Activated CD8-positive, alpha-beta memory T cell treated with anti-CD3 and anti-CD28 coated beads, Interleukin-2, amount 50 U/mL, for 4 hours (primary cell): ENCODE data around the gene ST8SIA6.
"Not testable (repeated sequence)": the region's sequence is repeated elsewhere in the genome, so short reads cannot be mapped to it uniquely, and the experiment has no call there.

ENCODE experiments used
- DNase-seq: peaks from one replicate; pipeline ENCODE4 v3.0.0-alpha.2; 2020

ST8SIA6 gene

GRCh38 chr10:17425584-17426262 is 28.7 kb downstream of the ST8SIA6 start:
- peak; percentile 34 for DNase-seq

- DNase-seq = no peak
Measured at GRCh38 chr10:17423632-17424186, 30.7 kb downstream of the ST8SIA6 start.

DNA sequence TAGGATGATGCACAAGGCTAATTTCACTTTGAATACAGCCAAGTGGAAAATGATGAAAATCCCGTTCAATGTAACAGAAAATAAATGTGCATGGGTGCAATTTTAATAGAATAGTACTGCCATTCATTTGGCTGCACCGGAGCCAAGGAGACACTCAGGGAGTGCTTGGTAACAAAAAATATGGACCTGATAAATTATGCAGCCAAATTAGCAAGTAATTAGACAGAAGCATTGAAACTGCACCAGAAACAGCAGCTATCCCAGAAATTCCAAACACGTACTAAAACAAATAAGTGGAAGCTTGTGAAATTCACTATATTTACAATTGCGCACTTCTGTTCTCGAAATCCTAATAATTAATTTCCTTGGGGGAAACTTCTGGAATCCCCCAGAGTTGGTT is 31.5 kb downstream of the ST8SIA6 start:
- no peak for DNase-seq

- DNase-seq = no peak
Measured at GRCh38 chr10:17418249-17418648, 36.1 kb downstream of the ST8SIA6 start.

- no peak for DNase-seq
Measured at GRCh38 chr10:17416442-17417211, 37.8 kb downstream of the ST8SIA6 start.

GRCh38 chr10:17415046-17415658 is 39.2 kb downstream of the ST8SIA6 start:
- DNase-seq = no peak

- DNase-seq = no peak
Measured at GRCh38 chr10:17414484-17414883, 39.9 kb downstream of the ST8SIA6 start.

DNA sequence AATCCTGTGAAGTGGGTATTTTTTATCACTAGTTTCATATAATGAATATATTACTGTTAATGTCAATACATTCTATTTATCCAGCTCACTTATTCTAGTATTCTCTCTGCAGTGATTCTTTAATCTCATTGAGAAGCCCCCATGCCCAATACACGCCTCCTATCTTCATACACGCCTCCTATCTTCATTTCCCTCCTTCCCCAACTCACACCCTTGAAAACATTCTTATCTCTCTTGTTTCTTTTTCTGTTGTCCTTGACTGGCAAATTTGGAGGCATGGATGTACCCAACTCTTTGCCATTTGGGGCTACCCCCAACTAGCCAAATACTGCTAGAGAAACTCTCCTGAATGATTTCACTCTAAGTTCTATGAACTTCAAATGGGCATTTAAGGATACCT is 40.5 kb downstream of the ST8SIA6 start:
- no peak for DNase-seq

GRCh38 chr10:17412323-17412722 is 42.1 kb downstream of the ST8SIA6 start:
- DNase-seq = no peak

- no peak for DNase-seq
Measured at GRCh38 chr10:17410907-17411306, 43.5 kb downstream of the ST8SIA6 start.

GRCh38 chr10:17409170-17409733 is 45.1 kb downstream of the ST8SIA6 start:
- DNase-seq = no peak

DNA sequence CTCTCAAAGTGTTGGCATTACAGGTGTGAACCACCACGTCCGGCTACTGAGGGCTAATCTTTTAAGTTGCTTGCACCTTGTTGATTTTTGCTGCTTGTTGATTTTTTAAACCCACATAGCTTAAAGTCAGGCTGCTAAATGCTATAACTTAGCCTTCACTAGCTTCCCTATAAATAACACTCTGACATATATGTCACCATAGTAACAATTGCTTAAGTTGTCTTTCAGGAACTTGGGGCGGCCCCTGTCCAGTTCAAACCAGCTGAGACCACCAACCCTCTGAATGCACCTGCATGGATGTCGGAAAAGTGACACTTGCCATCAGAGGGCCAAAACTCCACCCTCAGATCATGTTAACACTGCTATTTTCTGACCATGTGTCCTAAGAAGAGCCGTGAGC is 47.3 kb downstream of the ST8SIA6 start:
- DNase-seq = no peak

DNA sequence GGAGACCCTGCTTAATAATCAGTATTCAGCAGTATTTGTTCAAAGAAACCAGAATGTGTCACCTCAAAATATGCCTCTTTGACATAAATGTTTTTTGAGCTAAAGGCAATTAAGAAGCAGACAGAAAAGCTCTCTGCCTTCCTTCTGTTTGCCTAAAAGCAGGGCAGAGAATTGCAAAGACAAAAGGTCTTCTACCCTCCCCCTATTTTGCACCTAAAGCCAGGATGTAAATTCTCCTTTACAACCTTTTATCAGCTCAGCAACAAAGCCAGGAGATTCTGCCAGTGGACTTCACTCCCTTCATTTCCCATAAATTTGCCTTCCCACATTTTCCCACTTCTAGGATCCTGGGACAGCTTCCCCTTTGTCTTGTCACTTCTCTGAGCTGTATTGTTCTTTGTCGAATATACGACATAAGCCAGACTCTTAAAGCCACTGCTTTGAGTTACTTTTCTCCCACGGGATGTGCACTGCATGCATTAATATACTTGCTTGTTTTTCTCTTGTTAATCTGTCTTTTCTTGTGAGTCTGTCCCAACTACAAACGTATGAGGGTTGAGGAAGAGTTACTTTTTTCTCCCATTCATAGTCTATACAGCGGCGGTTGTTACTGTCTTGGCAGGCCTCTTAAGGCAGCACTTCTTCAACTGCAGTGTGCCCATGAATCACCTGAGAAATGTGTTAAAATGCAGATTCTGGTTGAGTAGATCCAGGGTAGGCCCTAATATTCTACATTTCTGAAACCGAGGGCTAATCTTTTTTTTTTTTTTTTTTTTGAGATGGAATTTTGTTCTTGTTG is 48.2 kb downstream of the ST8SIA6 start:
- no peak for DNase-seq

- DNase-seq = no peak
Measured at GRCh38 chr10:17403161-17403560, 51.2 kb downstream of the ST8SIA6 start.

DNA sequence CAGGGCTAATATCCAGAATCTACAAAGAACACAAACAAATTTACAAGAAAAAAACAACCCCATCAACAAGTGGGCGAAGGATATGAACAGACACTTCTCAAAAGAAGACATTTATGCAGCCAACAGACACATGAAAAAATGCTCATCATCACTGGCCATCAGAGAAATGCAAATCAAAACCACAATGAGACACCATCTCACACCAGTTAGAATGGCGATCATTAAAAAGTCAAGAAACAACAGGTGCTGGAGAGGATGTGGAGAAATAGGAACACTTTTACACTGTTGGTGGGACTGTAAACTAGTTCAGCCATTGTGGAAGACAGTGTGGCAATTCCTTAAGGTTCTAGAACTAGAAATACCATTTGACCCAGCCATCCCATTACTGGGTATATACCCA is 52.4 kb downstream of the ST8SIA6 start:
- not testable (repeated sequence) for DNase-seq

- no peak for DNase-seq
Measured at GRCh38 chr10:17396004-17396403, 58.4 kb downstream of the ST8SIA6 start.

DNA sequence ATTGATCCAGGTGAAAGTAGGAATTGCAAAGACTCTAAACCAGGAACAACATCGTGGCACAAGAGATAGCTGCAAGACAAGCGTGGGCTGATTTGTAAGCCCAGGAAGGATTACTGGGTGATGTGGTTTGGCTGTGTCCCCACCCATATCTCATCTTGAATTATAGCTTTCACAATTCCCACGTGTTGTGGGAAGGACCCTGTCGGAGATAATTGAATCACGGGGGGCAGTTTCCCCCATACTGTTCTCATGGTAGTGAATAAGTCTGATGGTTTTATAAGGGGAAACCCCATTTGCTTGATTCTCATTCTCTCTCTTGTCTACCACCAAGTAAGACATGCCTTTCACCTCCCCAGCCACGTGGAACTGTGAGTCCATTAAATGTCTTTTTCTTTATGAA is 59.5 kb downstream of the ST8SIA6 start:
- no peak for DNase-seq

GRCh38 chr10:17387861-17388503 is 66.4 kb downstream of the ST8SIA6 start:
- no peak for DNase-seq

DNA sequence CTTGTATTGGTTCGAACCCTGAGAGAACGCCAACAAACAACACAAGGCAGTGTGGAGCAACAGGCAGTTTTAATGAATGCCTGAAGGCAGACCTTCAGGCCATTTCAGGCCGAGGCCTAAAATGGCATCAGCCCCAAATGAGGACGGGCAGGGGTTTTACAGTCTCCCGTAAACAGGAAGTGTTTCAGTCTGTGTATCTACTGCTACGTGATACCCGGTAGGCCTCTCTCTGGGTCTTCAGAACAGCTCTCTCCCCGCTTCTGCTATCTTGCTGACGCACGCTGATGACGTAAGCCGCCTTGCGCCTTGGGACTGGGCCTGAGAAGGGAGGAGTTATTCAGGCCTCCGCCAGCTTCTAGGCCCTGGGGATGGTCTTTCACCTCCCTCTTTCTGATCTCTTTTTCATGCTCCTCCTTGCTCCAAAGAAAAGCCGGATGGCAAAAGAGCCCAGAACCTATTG is 67.7 kb downstream of the ST8SIA6 start:
- no peak for DNase-seq

GRCh38 chr10:17386021-17386420 is 68.4 kb downstream of the ST8SIA6 start:
- no peak for DNase-seq

- no peak for DNase-seq
Measured at GRCh38 chr10:17385066-17385465, 69.3 kb downstream of the ST8SIA6 start.
